Measurements from ENCODE around the gene PAK2.
A peak's percentile ranks its signal among the peaks of the same experiment; 100 is the strongest.
"Not testable (repeated sequence)": the region's sequence is repeated elsewhere in the genome, so short reads cannot be mapped to it uniquely, and the experiment has no call there.

Gene PAK2

DNA sequence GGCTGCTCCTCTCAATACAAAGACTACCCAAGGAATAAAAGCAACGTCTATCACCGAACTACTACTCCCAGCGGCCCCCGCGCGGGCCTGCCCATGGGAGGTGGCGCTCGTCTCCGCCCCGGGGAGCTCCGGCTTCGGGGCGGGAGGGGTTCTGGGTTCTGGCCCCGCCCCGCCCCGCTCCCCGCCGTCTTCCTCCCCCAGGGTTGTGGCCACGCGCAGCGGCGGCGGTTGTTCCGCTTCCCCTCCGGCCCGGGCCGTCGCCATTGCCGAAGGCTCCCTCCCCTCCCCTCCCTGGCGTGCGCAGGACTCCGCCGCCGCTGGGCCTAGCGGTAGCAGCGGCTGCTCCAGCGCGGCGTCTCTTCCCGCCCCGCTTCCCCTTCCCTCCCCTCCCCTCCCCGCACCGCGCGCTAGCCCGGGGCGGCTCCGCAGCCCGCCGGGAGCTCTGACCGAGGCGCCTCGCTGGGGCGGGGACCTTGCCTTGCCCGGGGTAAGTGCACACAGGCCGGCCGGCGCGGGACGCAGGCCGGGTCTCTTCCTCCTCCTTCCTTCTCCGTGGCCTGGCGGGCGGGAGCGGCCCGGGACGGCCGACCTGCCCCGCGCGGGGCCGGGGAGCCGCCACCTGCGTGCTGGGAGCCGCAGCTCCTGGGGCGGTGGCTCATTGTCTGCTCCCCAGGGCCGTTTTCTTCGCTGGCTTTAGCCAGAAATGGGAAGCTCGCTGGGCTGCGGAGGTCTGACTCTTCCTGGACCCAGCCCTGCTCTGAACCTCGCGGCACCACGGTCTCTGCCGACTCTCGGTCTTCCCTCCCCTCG lies at the start of gene PAK2:
PAK2 (plus strand) TSS at position 187 of the 810 bp plus-strand sequence. CDS start 42,790 bp downstream, outside the sequence.
- DNase-seq: peak; percentile 92

DNA sequence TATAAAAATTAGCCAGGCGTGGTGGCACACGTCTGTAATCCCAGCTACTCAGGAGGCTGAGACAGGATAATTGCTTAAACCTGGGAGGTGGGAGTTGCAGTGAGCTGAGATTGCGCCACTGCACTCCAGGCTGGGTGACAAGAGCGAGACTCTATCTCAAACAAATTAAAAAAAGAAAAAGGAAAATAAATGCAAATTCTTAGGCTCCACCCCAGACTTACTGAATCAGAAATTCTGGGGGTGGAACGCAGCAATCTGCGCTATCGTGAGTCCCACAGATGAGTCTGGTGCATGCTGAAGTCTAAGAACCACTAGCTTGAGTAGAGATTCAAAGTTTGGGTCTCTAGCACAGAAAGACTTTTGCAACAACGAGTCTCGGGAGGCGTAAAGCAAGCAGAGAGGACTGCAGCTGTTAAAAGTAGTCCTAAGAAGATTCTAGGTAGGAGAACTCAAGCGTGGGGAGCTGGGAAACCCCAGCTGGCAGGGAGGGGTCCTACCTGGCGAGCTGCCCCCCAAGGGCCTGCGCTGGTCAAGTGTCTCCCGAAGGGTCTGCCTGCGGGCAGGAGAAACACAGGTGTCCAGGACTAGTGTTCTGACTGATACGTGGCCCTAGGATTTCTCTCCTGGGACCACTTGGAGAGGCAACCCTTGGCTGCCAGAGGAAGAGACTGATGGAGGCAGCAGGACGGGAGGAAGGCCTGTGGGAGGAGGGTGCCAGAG lies 49.6 kb upstream of the PAK2 start:
- DNase-seq: no peak

GRCh38 chr3:196691386-196691785 lies 48.3 kb upstream of the PAK2 start:
- DNase-seq: no peak

- no peak for DNase-seq
Observed at GRCh38 chr3:196694202-196694638, 45.4 kb upstream of the PAK2 start.

GRCh38 chr3:196694941-196695848 lies 44.5 kb upstream of the PAK2 start:
- DNase-seq: no peak

- no peak for DNase-seq
Observed at GRCh38 chr3:196695849-196696226, 43.8 kb upstream of the PAK2 start.

GRCh38 chr3:196697270-196697669 lies 42.4 kb upstream of the PAK2 start:
- no peak for DNase-seq

DNA sequence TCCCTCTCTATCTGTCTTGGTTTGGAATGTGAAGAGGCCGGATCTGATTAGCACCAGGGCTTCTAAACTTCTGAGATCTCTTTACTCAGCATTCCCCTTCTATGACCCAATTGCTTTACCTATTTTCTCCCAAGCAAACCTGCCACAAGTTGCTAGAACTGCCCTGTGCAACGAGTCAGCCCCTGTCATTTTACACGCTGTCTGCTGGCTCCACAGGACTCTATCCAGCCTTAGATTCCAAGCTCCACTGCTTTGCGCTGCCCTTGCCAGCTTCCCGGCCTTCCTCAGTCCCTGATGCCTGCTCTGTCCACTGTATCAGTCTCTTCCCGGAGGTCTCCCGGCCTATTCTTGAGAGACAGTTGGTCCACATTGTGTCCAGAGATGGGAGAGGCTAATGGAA lies 39.9 kb upstream of the PAK2 start:
- no peak for DNase-seq

GRCh38 chr3:196700801-196701200 lies 38.9 kb upstream of the PAK2 start:
- no peak for DNase-seq

- no peak for DNase-seq
Observed at GRCh38 chr3:196706327-196706726, 33.3 kb upstream of the PAK2 start.

- DNase-seq: no peak
Observed at GRCh38 chr3:196706731-196707130, 32.9 kb upstream of the PAK2 start.

DNA sequence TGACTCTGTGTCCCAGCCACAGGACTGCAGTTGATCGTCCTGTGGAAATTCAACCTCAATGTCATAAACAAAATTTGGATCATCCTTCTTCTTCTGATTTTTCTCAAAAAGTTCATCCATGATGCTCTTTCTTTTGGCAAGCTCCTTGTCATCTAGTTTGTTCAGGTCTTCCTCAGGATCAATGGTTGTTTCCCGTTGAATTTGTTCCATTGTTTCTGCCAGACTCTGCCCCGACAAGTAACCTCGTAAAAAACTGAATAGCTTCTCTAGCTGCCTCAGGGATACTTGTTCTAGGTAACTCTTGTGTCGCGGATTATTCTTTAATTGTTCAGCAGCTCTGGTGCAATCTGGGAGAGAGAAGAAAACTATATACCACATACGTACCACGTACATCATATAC lies 32.1 kb upstream of the PAK2 start:
- DNase-seq: no peak

GRCh38 chr3:196708467-196708866 lies 31.2 kb upstream of the PAK2 start:
- no peak for DNase-seq

- DNase-seq: peak; percentile 93
Observed at GRCh38 chr3:196711838-196712513, 27.7 kb upstream of the PAK2 start, which contains the start of the genes CEP19 and PIGX. Gene CEP19 (minus strand): TSS chr3:196712250. CDS start chr3:196708657, 3,593 bp downstream. Gene PIGX (plus strand): TSS chr3:196712377.

- DNase-seq: peak; percentile 26
Observed at GRCh38 chr3:196712514-196713413, 26.9 kb upstream of the PAK2 start.

GRCh38 chr3:196717162-196717561 lies 22.5 kb upstream of the PAK2 start:
- not testable (repeated sequence) for DNase-seq

GRCh38 chr3:196721097-196721496 lies 18.6 kb upstream of the PAK2 start:
- DNase-seq: no peak

DNA sequence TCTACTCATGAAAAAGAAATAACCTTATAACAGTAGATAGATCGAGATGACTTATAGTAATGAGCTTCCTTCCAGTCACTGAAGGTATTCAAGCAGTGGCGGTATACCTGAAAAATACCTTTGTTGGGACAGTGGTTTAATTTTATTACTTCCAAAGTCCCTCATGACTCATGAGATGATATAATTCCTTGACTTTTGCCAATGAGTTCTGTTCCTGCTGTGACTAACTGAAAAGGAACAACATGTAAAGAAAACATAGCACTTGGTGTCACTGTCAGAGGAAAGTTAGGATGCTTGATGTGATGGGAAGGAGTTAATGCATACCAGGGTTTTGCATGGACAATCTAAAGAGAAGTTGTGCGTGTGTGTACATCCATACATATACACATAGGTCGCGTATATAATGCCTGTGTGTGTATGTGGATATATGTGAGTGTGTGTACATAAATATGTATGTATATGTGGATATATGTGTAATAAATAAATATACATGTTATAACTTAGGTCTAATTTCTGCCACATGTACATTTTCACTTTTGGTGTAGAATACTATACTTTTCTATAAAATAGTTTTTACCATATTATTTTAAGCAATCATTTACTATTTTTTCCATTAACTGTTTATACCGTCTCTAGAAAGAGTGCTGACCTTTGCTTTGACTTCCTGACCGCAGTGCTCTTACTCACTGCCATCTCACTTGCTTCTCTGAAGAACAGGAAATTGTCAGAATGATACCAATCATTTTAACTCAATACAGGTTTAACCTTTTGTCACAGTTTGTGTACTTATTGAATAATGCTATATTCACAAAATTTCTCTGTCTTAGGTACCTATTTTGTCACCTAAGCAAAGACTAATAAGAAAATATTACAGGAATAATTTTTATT lies 12.6 kb upstream of the PAK2 start:
- peak; percentile 71 for DNase-seq

DNA sequence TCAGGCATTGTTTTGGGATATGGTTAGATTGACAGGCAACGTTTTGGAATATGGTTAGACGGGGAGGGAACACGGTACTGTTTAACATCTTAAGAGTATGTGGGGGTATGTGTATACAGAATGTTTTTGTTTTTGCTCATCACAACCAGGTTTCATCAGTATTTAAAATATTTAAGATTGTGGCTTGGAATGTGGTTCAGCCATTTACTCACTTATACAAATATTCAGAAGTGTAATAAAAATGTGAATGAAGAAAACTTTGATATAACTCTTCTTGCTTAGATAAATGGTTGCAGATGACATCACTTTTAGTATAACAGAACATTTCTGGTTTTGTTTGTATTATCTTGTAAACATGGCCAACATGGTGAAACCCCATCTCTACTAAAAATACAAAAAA lies 3.9 kb upstream of the PAK2 start:
- DNase-seq: no peak

All from activated CD4-positive, alpha-beta T cell treated with anti-CD3 and anti-CD28 coated beads, Interleukin-2, amount 50 U/mL, for 16 hours (primary cell).